ENCODE measurements around the gene LHFPL3.

Gene LHFPL3

GRCh38 chr7:104450861-104451260 lies 122.5 kb downstream of the LHFPL3 start:
- Histone ChIP-seq H3K27me3 (ENCODE audit: control insufficient read depth in 3 of 3, insufficient read depth in 3 of 3, low read depth in 1 of 3, low read length in 3 of 3) (no peaks in the 10 kb centered on the region), H3K4ac (ENCODE audit: low read length) (no peak overlapping the region), H3K23ac (ENCODE audit: low read depth, low read length, poor library complexity) (no peak overlapping the region), H3K4me2 (ENCODE audit: insufficient read depth, low read length, poor library complexity, severe bottlenecking) (no peak overlapping the region), H3K18ac (ENCODE audit: low read length) (no peak overlapping the region), H3K9ac (ENCODE audit: low read depth, low read length, poor library complexity) (no peak overlapping the region), H3K36me3 (replicated peaks in 1 of 2; ENCODE audit: control insufficient read depth in 2 of 2, insufficient read depth in 2 of 2, low read length in 2 of 2) (no peaks in the 10 kb centered on the region), H4K91ac (ENCODE audit: low read depth, low read length, poor library complexity) (no peak overlapping the region), H2BK120ac (ENCODE audit: low read depth, low read length) (no peak overlapping the region), H3K9me3 (replicated peaks in 1 of 2; ENCODE audit: control insufficient read depth in 2 of 2, insufficient read depth in 1 of 2, low read depth in 1 of 2, low read length in 2 of 2) (no peaks in the 10 kb centered on the region), H3K79me1 (ENCODE audit: low read depth, low read length) (no peaks in the 10 kb centered on the region), H2AFZ (ENCODE audit: low read length) (no peak overlapping the region), H2AK5ac (ENCODE audit: low read depth, low read length) (no peak overlapping the region), H2BK15ac (ENCODE audit: low read length) (no peak overlapping the region), H2BK12ac (ENCODE audit: low read length) (no peak overlapping the region), H3K4me3 (ENCODE audit: low read length in 2 of 2) (no peak overlapping the region), H3K14ac (ENCODE audit: low read length) (no peak overlapping the region), H3K4me1 (ENCODE audit: control insufficient read depth in 2 of 2, insufficient read depth in 1 of 2, low read depth in 1 of 2, low read length in 2 of 2) (no peaks in the 10 kb centered on the region), H4K8ac (ENCODE audit: low read depth, low read length) (no peak overlapping the region), H3K27ac (replicated peaks; ENCODE audit: low read length) (no peak overlapping the region), H2BK5ac (ENCODE audit: low read length) (no peak overlapping the region)
- WGBS, 2 donors (ENCODE audit: extremely low coverage in 2 of 2, insufficient read length in 2 of 2, insufficient replicate concordance in 1 of 2) = no CpG with 5 or more reads among the region's 5 CpGs
- DNase-seq (ENCODE audit: low spot score) = no peak

GRCh38 chr7:104453190-104453589 lies 124.8 kb downstream of the LHFPL3 start:
- no peaks in the 10 kb centered on the region for H3K36me3 ChIP-seq (replicated peaks in 1 of 2; ENCODE audit: control insufficient read depth in 2 of 2, insufficient read depth in 2 of 2, low read length in 2 of 2)
- H2AFZ ChIP-seq (ENCODE audit: low read length) = no peak overlapping the region
- no peak overlapping the region for H3K4ac ChIP-seq (ENCODE audit: low read length)
- H3K14ac ChIP-seq (ENCODE audit: low read length) = no peak overlapping the region
- no peaks in the 10 kb centered on the region for H3K4me1 ChIP-seq (ENCODE audit: control insufficient read depth in 2 of 2, insufficient read depth in 1 of 2, low read depth in 1 of 2, low read length in 2 of 2)
- no peak overlapping the region for H3K27ac ChIP-seq (replicated peaks; ENCODE audit: low read length)
- no peak overlapping the region for H2AK5ac ChIP-seq (ENCODE audit: low read depth, low read length)
- no peak overlapping the region for H2BK5ac ChIP-seq (ENCODE audit: low read length)
- H4K8ac ChIP-seq (ENCODE audit: low read depth, low read length) = no peak overlapping the region
- no peak overlapping the region for H2BK120ac ChIP-seq (ENCODE audit: low read depth, low read length)
- no CpG with 5 or more reads among the region's 3 CpGs for WGBS, 2 donors (ENCODE audit: extremely low coverage in 2 of 2, insufficient read length in 2 of 2, insufficient replicate concordance in 1 of 2)
- no peak overlapping the region for H2BK12ac ChIP-seq (ENCODE audit: low read length)
- H2BK15ac ChIP-seq (ENCODE audit: low read length) = no peak overlapping the region
- H3K9ac ChIP-seq (ENCODE audit: low read depth, low read length, poor library complexity) = no peak overlapping the region
- H4K91ac ChIP-seq (ENCODE audit: low read depth, low read length, poor library complexity) = no peak overlapping the region
- H3K18ac ChIP-seq (ENCODE audit: low read length) = no peak overlapping the region
- H3K23ac ChIP-seq (ENCODE audit: low read depth, low read length, poor library complexity) = no peak overlapping the region
- H3K4me3 ChIP-seq (ENCODE audit: low read length in 2 of 2) = no peak overlapping the region
- H3K9me3 ChIP-seq (replicated peaks in 1 of 2; ENCODE audit: control insufficient read depth in 2 of 2, insufficient read depth in 1 of 2, low read depth in 1 of 2, low read length in 2 of 2) = no peaks in the 10 kb centered on the region
- no peak for DNase-seq (ENCODE audit: low spot score)
- H3K79me1 ChIP-seq (ENCODE audit: low read depth, low read length) = no peaks in the 10 kb centered on the region
- no peak overlapping the region for H3K4me2 ChIP-seq (ENCODE audit: insufficient read depth, low read length, poor library complexity, severe bottlenecking)
- no peaks in the 10 kb centered on the region for H3K27me3 ChIP-seq (ENCODE audit: control insufficient read depth in 3 of 3, insufficient read depth in 3 of 3, low read depth in 1 of 3, low read length in 3 of 3)

- Histone ChIP-seq H4K8ac (ENCODE audit: low read depth, low read length) (no peak overlapping the region), H3K27ac (replicated peaks; ENCODE audit: low read length) (no peak overlapping the region)
Measured at GRCh38 chr7:104458875-104459274, 130.5 kb downstream of the LHFPL3 start.

GRCh38 chr7:104469166-104469820 lies 140.9 kb downstream of the LHFPL3 start:
- Histone ChIP-seq H3K14ac (ENCODE audit: low read length) (no peak overlapping the region), H3K9me3 (replicated peaks in 1 of 2; ENCODE audit: control insufficient read depth in 2 of 2, insufficient read depth in 1 of 2, low read depth in 1 of 2, low read length in 2 of 2) (peaks cover 0 to 1% of the 10 kb centered on the region in 2 donors), H3K27ac (replicated peaks; ENCODE audit: low read length) (no peak overlapping the region), H3K18ac (ENCODE audit: low read length) (no peak overlapping the region), H2BK120ac (ENCODE audit: low read depth, low read length) (no peak overlapping the region), H3K4me1 (ENCODE audit: control insufficient read depth in 2 of 2, insufficient read depth in 1 of 2, low read depth in 1 of 2, low read length in 2 of 2) (no peaks in the 10 kb centered on the region), H3K27me3 (ENCODE audit: control insufficient read depth in 3 of 3, insufficient read depth in 3 of 3, low read depth in 1 of 3, low read length in 3 of 3) (no peaks in the 10 kb centered on the region), H4K8ac (ENCODE audit: low read depth, low read length) (no peak overlapping the region), H3K4ac (ENCODE audit: low read length) (no peak overlapping the region), H3K4me3 (ENCODE audit: low read length in 2 of 2) (no peak overlapping the region), H2BK15ac (ENCODE audit: low read length) (no peak overlapping the region), H3K4me2 (ENCODE audit: insufficient read depth, low read length, poor library complexity, severe bottlenecking) (no peak overlapping the region), H2BK12ac (ENCODE audit: low read length) (no peak overlapping the region), H3K36me3 (replicated peaks in 1 of 2; ENCODE audit: control insufficient read depth in 2 of 2, insufficient read depth in 2 of 2, low read length in 2 of 2) (no peaks in the 10 kb centered on the region), H2AFZ (ENCODE audit: low read length) (no peak overlapping the region), H2AK5ac (ENCODE audit: low read depth, low read length) (no peak overlapping the region), H4K91ac (ENCODE audit: low read depth, low read length, poor library complexity) (no peak overlapping the region), H2BK5ac (ENCODE audit: low read length) (no peak overlapping the region), H3K9ac (ENCODE audit: low read depth, low read length, poor library complexity) (no peak overlapping the region), H3K79me1 (ENCODE audit: low read depth, low read length) (no peaks in the 10 kb centered on the region), H3K23ac (ENCODE audit: low read depth, low read length, poor library complexity) (no peak overlapping the region)
- no peak for DNase-seq (ENCODE audit: low spot score)
- WGBS, 2 donors (ENCODE audit: extremely low coverage in 2 of 2, insufficient read length in 2 of 2, insufficient replicate concordance in 1 of 2) = no CpG with 5 or more reads among the region's 1 CpG

More at GRCh38 chr7:104458875-104459274, 130.5 kb downstream of the LHFPL3 start:
- no peak overlapping the region for H3K23ac ChIP-seq (ENCODE audit: low read depth, low read length, poor library complexity)
- H4K91ac ChIP-seq (ENCODE audit: low read depth, low read length, poor library complexity) = no peak overlapping the region
- no peaks in the 10 kb centered on the region for H3K4me1 ChIP-seq (ENCODE audit: control insufficient read depth in 2 of 2, insufficient read depth in 1 of 2, low read depth in 1 of 2, low read length in 2 of 2)
- peaks cover 0 to 2% of the 10 kb centered on the region in 2 donors for H3K9me3 ChIP-seq (replicated peaks in 1 of 2; ENCODE audit: control insufficient read depth in 2 of 2, insufficient read depth in 1 of 2, low read depth in 1 of 2, low read length in 2 of 2)
- no peak overlapping the region for H2BK120ac ChIP-seq (ENCODE audit: low read depth, low read length)
- no peak overlapping the region for H2BK5ac ChIP-seq (ENCODE audit: low read length)
- H3K14ac ChIP-seq (ENCODE audit: low read length) = no peak overlapping the region
- no peak overlapping the region for H3K4me2 ChIP-seq (ENCODE audit: insufficient read depth, low read length, poor library complexity, severe bottlenecking)
- H3K4me3 ChIP-seq (ENCODE audit: low read length in 2 of 2) = no peak overlapping the region
- H2AFZ ChIP-seq (ENCODE audit: low read length) = no peak overlapping the region
- no peak overlapping the region for H2AK5ac ChIP-seq (ENCODE audit: low read depth, low read length)
- H2BK12ac ChIP-seq (ENCODE audit: low read length) = no peak overlapping the region
- no peaks in the 10 kb centered on the region for H3K27me3 ChIP-seq (ENCODE audit: control insufficient read depth in 3 of 3, insufficient read depth in 3 of 3, low read depth in 1 of 3, low read length in 3 of 3)
- DNase-seq (ENCODE audit: low spot score) = no peak
- no peak overlapping the region for H3K18ac ChIP-seq (ENCODE audit: low read length)
- no CpG with 5 or more reads among the region's 3 CpGs for WGBS, 2 donors (ENCODE audit: extremely low coverage in 2 of 2, insufficient read length in 2 of 2, insufficient replicate concordance in 1 of 2)
- no peak overlapping the region for H3K4ac ChIP-seq (ENCODE audit: low read length)
- no peak overlapping the region for H2BK15ac ChIP-seq (ENCODE audit: low read length)
- H3K9ac ChIP-seq (ENCODE audit: low read depth, low read length, poor library complexity) = no peak overlapping the region
- no peaks in the 10 kb centered on the region for H3K79me1 ChIP-seq (ENCODE audit: low read depth, low read length)
- no peaks in the 10 kb centered on the region for H3K36me3 ChIP-seq (replicated peaks in 1 of 2; ENCODE audit: control insufficient read depth in 2 of 2, insufficient read depth in 2 of 2, low read length in 2 of 2)

Data from neuronal stem cell (in vitro differentiated cells).